Measurements from ENCODE around the gene HIKESHI.
A peak's percentile ranks its signal among the peaks of the same experiment; 100 is the strongest.
"Not testable (repeated sequence)": the region's sequence is repeated elsewhere in the genome, so short reads cannot be mapped to it uniquely, and the experiment has no call there.

Gene HIKESHI

GRCh38 chr11:86302092-86302793, at the start of gene HIKESHI:
Gene HIKESHI (plus strand): TSS chr11:86302240. CDS start chr11:86302449, 209 bp downstream.
- peak; percentile 98 for DNase-seq

GRCh38 chr11:86255896-86256295, 46.1 kb upstream of the HIKESHI start:
- no peak for DNase-seq

GRCh38 chr11:86256608-86257007, 45.4 kb upstream of the HIKESHI start:
- no peak for DNase-seq

GRCh38 chr11:86257446-86257845, 44.6 kb upstream of the HIKESHI start:
- no peak for DNase-seq

- DNase-seq, result no peak
Measured at GRCh38 chr11:86259730-86260129, 42.3 kb upstream of the HIKESHI start.

- no peak for DNase-seq
Measured at GRCh38 chr11:86261328-86261727, 40.7 kb upstream of the HIKESHI start.

GRCh38 chr11:86262387-86262786, 39.7 kb upstream of the HIKESHI start:
- no peak for DNase-seq

- DNase-seq, result no peak
Measured at GRCh38 chr11:86264649-86265048, 37.4 kb upstream of the HIKESHI start.

- no peak for DNase-seq
Measured at GRCh38 chr11:86265194-86265593, 36.8 kb upstream of the HIKESHI start.

GRCh38 chr11:86269645-86270044, 32.4 kb upstream of the HIKESHI start:
- no peak for DNase-seq

GRCh38 chr11:86274503-86274902, 27.5 kb upstream of the HIKESHI start:
- no peak for DNase-seq

GRCh38 chr11:86274999-86275398, 27.0 kb upstream of the HIKESHI start:
- DNase-seq, result no peak

- no peak for DNase-seq
Measured at GRCh38 chr11:86275493-86276370, 26.3 kb upstream of the HIKESHI start.

- no peak for DNase-seq
Measured at GRCh38 chr11:86277741-86278140, 24.3 kb upstream of the HIKESHI start.

- DNase-seq, result no peak
Measured at GRCh38 chr11:86278226-86278625, 23.8 kb upstream of the HIKESHI start.

- no peak for DNase-seq
Measured at GRCh38 chr11:86279747-86280146, 22.3 kb upstream of the HIKESHI start.

GRCh38 chr11:86287468-86287796, 14.6 kb upstream of the HIKESHI start:
- no peak for DNase-seq

GRCh38 chr11:86288776-86289507, 13.1 kb upstream of the HIKESHI start:
- no peak for DNase-seq

- DNase-seq, result not testable (repeated sequence)
Measured at GRCh38 chr11:86289508-86290280, 12.3 kb upstream of the HIKESHI start.

GRCh38 chr11:86291466-86292262, 10.4 kb upstream of the HIKESHI start:
- DNase-seq, result peak; percentile 59

GRCh38 chr11:86292912-86293616, 9.0 kb upstream of the HIKESHI start:
- DNase-seq, result no peak

Data from EL (cell line).